PFSK-1 (cell line): ENCODE measurements around the gene ADAMTS17.

Experiments used
- FOXP2 ChIP-seq: optimal IDR thresholded peaks from 2 replicates; pipeline ENCODE3; 2011; ENCODE audit warnings: borderline replicate concordance, control low read depth, inconsistent platforms; ENCODE audit not compliant: insufficient read depth; ENCODE audit errors: extremely low read length, extremely low read depth
- POLR2AphosphoS5 ChIP-seq: IDR thresholded peaks from 2 replicates; pipeline ENCODE4 v1.6.1; 2012; ENCODE audit warnings: low read depth, mild to moderate bottlenecking, control low read depth, low read length, moderate library complexity
- REST ChIP-seq, 2 experiments: IDR thresholded peaks; 2 replicates each; pipeline versions ENCODE4 v1.6.1 to v1.8.0; 2011 to 2012; ENCODE audit warnings: low read depth in 2 of 2, low read length in 2 of 2, control low read depth in 1 of 2, inconsistent platforms in 1 of 2, mild to moderate bottlenecking in 1 of 2, moderate library complexity in 1 of 2; ENCODE audit not compliant: insufficient read depth in 1 of 2
- SIN3A ChIP-seq: IDR thresholded peaks from 2 replicates; pipeline ENCODE4 v1.6.1; 2012; ENCODE audit warnings: mild to moderate bottlenecking, low read length, moderate library complexity, borderline replicate concordance; ENCODE audit not compliant: insufficient read depth
- TAF1 ChIP-seq: IDR thresholded peaks from 2 replicates; pipeline ENCODE4 v1.6.1; 2012; ENCODE audit warnings: low read length, control low read depth, borderline replicate concordance; ENCODE audit not compliant: insufficient read depth

The ADAMTS17 gene

GRCh38 chr15:100350434-100351226 is 8.9 kb upstream of the ADAMTS17 start:
- TF ChIP-seq POLR2AphosphoS5 (no peak), REST (IDR thresholded peaks at IDR 0.05; ENCODE audit: insufficient read depth in 1 of 2, low read depth in 2 of 2, low read length in 2 of 2) (no peak), FOXP2 (no peak), TAF1 (no peak), SIN3A (no peak)

- TF ChIP-seq FOXP2 (no peak), POLR2AphosphoS5 (no peak), REST (IDR thresholded peaks at IDR 0.05; ENCODE audit: insufficient read depth in 1 of 2, low read depth in 2 of 2, low read length in 2 of 2) (no peak), SIN3A (no peak), TAF1 (no peak)
These were observed 8.1 kb upstream of the ADAMTS17 start for GRCh38 chr15:100349696-100350433.

DNA sequence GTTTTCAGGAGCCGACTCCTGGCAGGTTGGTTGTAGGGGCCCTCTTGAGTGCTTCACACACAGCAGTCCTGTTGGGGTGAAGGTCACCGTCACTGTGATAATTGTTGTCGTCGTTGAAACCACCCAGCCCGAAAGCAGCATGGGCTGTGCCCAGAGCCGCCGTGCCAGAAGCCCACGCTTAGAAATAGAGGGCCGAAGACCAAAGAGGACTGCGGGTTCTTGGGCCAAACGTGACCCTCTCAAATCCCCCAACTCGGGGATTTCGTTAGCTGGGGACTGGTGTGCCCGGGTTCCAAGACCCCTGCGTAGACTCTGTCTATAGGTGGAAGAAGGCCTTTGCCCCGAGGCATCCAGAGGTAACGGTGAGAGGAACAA is 7.5 kb upstream of the ADAMTS17 start:
- TF ChIP-seq REST (IDR thresholded peaks at IDR 0.05; ENCODE audit: insufficient read depth in 1 of 2, low read depth in 2 of 2, low read length in 2 of 2) (no peak), TAF1 (no peak), SIN3A (no peak), POLR2AphosphoS5 (no peak), FOXP2 (no peak)

DNA sequence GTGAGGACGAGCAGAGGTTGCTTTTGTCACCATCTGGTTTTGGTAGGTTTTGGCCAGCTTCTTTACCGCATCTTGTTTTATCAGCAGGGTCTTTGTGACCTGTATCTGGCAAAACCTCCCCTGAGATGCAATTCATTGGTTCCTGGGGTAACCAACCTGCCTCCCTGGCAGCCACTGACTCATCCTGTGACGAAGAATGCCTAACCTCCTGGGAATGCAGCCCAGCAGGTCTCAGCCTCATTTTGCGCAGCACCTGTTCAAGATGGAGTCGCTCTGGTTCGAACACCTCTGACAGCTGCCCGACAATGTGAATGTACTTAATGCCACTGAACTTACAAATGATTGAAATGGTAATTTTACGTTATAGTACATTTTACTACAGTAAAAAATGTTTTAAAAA is 6.8 kb upstream of the ADAMTS17 start:
- no peak for TF ChIP-seq SIN3A
- TF ChIP-seq FOXP2: no peak
- no peak for TF ChIP-seq TAF1
- TF ChIP-seq REST (IDR thresholded peaks at IDR 0.05; ENCODE audit: insufficient read depth in 1 of 2, low read depth in 2 of 2, low read length in 2 of 2): no peak
- TF ChIP-seq POLR2AphosphoS5: no peak
